Measurements from ENCODE around the gene EYA4.

The EYA4 gene, protein sequence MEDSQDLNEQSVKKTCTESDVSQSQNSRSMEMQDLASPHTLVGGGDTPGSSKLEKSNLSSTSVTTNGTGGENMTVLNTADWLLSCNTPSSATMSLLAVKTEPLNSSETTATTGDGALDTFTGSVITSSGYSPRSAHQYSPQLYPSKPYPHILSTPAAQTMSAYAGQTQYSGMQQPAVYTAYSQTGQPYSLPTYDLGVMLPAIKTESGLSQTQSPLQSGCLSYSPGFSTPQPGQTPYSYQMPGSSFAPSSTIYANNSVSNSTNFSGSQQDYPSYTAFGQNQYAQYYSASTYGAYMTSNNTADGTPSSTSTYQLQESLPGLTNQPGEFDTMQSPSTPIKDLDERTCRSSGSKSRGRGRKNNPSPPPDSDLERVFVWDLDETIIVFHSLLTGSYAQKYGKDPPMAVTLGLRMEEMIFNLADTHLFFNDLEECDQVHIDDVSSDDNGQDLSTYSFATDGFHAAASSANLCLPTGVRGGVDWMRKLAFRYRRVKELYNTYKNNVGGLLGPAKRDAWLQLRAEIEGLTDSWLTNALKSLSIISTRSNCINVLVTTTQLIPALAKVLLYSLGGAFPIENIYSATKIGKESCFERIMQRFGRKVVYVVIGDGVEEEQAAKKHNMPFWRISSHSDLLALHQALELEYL

DNA sequence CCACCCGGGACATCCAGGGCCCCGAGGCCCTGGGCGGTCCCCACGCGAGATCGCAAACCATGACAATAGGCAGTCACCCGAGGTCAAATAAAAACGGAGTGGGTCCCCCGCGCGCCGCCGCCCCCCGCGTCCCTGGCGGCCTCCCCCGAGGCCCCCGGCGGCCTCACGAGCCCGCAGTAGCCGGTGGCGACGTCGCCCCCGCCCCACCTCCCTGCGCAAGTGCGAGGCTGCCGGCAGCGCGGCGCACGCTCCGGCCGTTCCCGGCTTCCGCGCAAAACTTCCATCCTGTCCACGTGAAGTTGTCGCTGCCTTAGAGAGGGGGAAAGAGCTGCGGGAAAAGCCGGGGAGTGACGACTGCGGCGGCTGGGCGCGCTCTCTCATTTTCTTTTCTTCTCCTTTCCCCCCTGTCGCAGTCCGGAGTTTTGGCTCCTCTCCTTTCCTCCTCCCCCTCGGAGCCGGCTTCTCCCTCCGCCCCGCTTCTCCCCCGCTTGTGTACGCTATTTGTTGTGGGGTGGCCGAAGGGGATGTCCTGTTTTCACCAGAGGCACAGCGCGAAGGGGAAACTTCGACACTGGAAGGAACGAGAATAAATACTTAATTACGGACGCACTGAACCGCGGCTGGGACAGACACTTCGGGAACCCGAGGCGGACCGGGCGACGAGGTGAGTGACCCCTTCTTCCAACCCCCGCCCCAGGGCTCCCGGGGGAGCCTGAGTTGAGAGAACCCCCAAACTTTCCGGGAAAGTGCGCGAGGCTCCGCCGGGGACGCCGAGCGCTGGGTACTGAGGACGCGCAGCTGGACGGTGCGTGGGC, at the start of gene EYA4:
EYA4 (plus strand) TSS at position 272 of the 815 bp plus-strand sequence. CDS start 33,424 bp downstream, outside the sequence.
- DNase-seq (ENCODE audit: low spot score): peak; percentile 24
- in situ Hi-C loops (cut with MboI; ENCODE audit: low pct_unique_long_range_greater_than_20kb, low sequenced_read_pairs, unreplicated experiment): no loop called here
- TF ChIP-seq, protein P1, sequence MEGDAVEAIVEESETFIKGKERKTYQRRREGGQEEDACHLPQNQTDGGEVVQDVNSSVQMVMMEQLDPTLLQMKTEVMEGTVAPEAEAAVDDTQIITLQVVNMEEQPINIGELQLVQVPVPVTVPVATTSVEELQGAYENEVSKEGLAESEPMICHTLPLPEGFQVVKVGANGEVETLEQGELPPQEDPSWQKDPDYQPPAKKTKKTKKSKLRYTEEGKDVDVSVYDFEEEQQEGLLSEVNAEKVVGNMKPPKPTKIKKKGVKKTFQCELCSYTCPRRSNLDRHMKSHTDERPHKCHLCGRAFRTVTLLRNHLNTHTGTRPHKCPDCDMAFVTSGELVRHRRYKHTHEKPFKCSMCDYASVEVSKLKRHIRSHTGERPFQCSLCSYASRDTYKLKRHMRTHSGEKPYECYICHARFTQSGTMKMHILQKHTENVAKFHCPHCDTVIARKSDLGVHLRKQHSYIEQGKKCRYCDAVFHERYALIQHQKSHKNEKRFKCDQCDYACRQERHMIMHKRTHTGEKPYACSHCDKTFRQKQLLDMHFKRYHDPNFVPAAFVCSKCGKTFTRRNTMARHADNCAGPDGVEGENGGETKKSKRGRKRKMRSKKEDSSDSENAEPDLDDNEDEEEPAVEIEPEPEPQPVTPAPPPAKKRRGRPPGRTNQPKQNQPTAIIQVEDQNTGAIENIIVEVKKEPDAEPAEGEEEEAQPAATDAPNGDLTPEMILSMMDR (IDR thresholded peaks at IDR 0.05; ENCODE audit: extremely low read depth, insufficient read depth, missing control alignments): no peak

DNA sequence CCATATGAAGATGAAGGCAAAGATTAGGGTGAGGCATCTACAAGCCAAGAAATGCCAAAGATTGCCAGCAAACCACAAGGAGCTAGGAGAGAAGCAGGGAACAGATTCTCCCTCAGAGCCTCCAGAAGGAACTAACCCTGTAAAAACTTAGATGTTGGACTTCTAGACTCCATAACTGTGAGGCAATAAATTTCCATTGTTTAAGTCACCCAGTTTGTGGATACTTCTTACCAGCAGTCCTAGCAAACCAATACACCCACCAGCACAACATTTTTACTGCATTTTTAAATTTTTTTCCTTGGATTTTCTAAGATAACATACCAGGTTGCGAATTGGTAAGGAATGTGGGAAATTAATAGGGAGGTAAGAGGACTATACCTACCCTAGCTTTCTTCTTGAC, 47.8 kb upstream of the EYA4 start:
- in situ Hi-C loops (cut with MboI; ENCODE audit: low pct_unique_long_range_greater_than_20kb, low sequenced_read_pairs, unreplicated experiment): no loop called here
- DNase-seq (ENCODE audit: low spot score): no peak
- TF ChIP-seq, protein P1 (IDR thresholded peaks at IDR 0.05; ENCODE audit: extremely low read depth, insufficient read depth, missing control alignments): no peak

DNA sequence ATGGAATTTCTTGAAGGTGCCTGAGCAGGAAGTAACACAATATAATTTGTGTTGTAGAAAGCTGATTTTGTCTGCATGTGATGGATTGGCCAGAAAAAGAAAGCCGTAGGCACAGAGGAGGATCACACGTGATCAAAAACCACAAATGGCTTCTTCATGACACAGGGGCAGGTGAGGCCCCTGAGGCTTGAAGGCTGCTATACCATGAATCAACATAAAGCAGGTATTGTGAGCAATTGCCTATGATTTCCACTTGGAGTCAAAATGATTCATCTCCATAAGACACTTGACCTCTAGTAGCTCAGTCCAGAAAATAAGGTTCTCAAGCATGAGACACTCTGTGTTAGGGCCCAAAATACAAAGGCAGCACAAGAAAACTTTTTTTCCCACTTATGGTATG, 42.4 kb upstream of the EYA4 start:
- TF ChIP-seq, protein P1 (IDR thresholded peaks at IDR 0.05; ENCODE audit: extremely low read depth, insufficient read depth, missing control alignments): no peak

DNA sequence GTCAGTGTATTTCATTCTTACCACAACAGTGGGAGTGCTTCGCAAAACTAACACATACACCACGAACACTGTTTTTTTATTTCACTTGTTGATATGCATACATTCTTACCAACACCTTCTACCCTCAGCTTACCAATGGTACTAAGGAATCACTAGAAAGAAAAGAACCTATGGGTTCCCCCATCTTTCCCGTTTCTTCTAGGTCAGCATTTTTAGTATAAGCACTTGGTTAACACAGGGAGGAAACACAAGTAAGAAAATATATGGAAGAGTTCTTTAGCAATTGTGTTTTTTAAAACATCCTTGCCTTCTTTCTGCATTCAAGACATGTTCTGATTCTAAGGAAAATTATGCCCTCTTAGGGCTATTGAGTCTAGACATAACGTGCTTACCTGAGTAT, 39.9 kb upstream of the EYA4 start:
- TF ChIP-seq, protein P1 (IDR thresholded peaks at IDR 0.05; ENCODE audit: extremely low read depth, insufficient read depth, missing control alignments): no peak
- no peak for DNase-seq (ENCODE audit: low spot score)
- in situ Hi-C loops (cut with MboI; ENCODE audit: low pct_unique_long_range_greater_than_20kb, low sequenced_read_pairs, unreplicated experiment): no loop called here

More for the DNA sequence above, 42.4 kb upstream of the EYA4 start:
- DNase-seq (ENCODE audit: low spot score): no peak
- in situ Hi-C loops (cut with MboI; ENCODE audit: low pct_unique_long_range_greater_than_20kb, low sequenced_read_pairs, unreplicated experiment): no loop called here

DNA sequence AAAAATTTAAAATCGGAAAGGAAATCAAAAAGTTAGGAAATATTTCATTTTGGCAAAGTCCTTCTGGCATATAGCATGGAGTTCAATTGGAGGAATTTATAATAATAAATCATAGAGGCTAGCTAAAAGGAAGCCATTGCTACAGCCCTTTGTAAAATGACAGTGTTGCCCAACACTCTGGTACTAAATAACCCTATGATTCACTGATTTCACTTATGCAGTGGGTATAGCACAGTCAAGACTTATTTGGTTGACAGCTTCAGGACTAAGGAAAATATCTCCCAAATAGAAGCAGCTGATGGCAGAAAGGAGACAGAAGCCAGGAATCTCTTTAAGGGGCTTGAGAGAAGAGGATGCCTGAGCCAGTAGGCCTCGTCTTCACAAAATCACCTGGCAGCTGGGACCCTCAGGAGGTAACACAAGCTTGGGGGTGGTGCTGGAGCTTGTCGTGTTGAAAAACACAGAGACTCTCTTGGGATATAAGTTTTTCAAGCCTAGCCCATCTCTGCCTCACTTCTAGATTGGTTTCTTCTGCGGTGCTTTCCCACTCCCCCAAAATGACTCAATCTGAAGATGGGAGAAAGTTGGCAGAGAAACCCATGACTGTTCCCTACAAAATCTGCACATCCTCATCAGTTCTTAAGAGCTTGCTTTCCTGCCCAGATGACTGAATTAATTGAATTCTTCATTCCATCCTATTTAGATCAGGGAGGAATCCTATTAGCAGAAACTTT, 38.4 kb upstream of the EYA4 start:
- in situ Hi-C loops (cut with MboI; ENCODE audit: low pct_unique_long_range_greater_than_20kb, low sequenced_read_pairs, unreplicated experiment): no loop called here
- TF ChIP-seq, protein P1 (IDR thresholded peaks at IDR 0.05; ENCODE audit: extremely low read depth, insufficient read depth, missing control alignments): no peak
- no peak for DNase-seq (ENCODE audit: low spot score)

DNA sequence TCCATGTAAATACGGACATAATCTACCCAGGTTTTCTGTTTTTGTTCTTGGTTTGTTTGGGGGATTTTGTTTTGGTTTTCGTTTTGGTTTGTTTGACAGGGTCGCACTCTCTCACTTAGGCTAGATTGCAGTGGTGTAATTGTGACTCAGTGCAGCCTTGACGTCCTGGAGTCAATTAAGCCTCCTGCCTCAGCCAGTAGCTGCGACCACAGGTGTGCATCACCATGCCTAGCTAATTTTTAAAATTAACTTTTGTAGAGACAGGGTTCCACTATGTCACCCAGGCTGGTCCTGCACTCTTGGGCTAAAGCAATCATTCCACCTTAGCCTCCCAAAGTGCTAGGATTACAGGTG, 37.8 kb upstream of the EYA4 start:
- TF ChIP-seq, protein P1 (IDR thresholded peaks at IDR 0.05; ENCODE audit: extremely low read depth, insufficient read depth, missing control alignments): no peak
- DNase-seq (ENCODE audit: low spot score): no peak
- in situ Hi-C loops (cut with MboI; ENCODE audit: low pct_unique_long_range_greater_than_20kb, low sequenced_read_pairs, unreplicated experiment): no loop called here
